ENCODE measurements around the gene B3GNT8.
"Not testable (repeated sequence)": the region's sequence is repeated elsewhere in the genome, so short reads cannot be mapped to it uniquely, and the experiment has no call there.

B3GNT8 gene

DNA sequence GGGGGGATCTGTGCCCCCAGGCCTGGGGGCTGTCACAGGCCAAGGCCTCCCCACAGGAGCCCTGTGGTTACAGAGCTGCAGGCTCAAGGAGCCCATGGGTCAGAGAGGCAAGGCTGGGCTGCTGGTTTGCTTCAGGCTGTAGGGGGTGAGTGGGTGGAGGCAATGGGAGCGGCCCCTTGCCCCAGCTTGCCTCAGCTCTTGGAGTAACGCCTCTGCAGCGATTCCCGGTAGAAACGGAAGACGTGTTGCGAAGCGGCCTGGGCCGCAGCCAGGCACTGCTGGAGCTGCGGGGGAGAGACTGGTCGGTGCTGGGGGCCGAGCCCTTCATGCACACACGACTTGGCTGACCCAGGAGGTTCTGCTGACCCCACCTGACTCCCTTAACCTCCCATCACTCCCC lies 40.7 kb downstream of the B3GNT8 start:
- DNase-seq (ENCODE audit: low read depth), result no peak
- TF ChIP-seq, protein P1, sequence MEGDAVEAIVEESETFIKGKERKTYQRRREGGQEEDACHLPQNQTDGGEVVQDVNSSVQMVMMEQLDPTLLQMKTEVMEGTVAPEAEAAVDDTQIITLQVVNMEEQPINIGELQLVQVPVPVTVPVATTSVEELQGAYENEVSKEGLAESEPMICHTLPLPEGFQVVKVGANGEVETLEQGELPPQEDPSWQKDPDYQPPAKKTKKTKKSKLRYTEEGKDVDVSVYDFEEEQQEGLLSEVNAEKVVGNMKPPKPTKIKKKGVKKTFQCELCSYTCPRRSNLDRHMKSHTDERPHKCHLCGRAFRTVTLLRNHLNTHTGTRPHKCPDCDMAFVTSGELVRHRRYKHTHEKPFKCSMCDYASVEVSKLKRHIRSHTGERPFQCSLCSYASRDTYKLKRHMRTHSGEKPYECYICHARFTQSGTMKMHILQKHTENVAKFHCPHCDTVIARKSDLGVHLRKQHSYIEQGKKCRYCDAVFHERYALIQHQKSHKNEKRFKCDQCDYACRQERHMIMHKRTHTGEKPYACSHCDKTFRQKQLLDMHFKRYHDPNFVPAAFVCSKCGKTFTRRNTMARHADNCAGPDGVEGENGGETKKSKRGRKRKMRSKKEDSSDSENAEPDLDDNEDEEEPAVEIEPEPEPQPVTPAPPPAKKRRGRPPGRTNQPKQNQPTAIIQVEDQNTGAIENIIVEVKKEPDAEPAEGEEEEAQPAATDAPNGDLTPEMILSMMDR (IDR thresholded peaks at IDR 0.05; ENCODE audit: low read depth, low read length, missing control alignments), result no peak
- H3K4me3 ChIP-seq (ENCODE audit: low read depth, low read length), result no peak overlapping the region

DNA sequence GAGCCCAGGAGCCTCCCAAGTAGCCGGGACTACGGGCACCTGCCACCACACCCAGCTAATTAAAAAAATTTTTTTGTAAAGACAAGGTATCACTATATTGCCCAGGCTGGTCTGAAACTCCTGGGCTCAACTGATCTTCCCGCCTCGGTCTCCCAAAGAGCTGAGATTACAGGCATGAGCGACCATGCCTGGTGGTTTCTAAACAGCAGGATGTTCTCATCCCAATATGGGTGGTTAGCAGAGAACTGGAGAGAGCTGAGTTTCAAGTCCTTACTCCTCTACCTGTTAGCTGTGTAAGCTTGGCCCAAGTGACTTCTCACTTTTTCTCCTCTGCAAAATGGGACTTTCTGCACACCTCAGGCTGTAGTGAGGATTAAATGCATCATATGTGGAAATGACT lies 42.8 kb downstream of the B3GNT8 start:
- DNase-seq (ENCODE audit: low read depth), result no peak
- TF ChIP-seq, protein P1 (IDR thresholded peaks at IDR 0.05; ENCODE audit: low read depth, low read length, missing control alignments), result no peak
- H3K4me3 ChIP-seq (ENCODE audit: low read depth, low read length), result no peak overlapping the region

DNA sequence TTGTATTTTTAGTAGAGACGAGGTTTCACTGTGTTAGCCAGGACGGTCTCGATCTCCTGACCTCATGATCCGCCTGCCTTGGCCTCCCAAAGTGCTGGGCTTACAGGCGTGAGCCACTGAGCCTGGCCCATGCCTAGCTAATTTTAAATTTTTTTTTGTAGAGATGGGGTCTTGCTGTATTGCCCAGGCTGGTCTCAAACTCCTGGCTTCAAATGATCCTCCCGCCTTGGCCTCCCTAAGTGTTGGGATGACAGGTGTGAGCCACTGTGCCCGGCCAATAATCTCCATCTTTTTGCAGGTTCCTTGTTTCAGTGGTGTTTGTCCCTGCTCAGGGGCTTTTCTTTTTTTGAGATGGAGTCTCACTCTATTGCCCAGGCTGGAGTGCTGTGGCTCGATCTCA lies 45.6 kb downstream of the B3GNT8 start:
- not testable (repeated sequence) for DNase-seq (ENCODE audit: low read depth); H3K4me3 ChIP-seq (ENCODE audit: low read depth, low read length)

DNA sequence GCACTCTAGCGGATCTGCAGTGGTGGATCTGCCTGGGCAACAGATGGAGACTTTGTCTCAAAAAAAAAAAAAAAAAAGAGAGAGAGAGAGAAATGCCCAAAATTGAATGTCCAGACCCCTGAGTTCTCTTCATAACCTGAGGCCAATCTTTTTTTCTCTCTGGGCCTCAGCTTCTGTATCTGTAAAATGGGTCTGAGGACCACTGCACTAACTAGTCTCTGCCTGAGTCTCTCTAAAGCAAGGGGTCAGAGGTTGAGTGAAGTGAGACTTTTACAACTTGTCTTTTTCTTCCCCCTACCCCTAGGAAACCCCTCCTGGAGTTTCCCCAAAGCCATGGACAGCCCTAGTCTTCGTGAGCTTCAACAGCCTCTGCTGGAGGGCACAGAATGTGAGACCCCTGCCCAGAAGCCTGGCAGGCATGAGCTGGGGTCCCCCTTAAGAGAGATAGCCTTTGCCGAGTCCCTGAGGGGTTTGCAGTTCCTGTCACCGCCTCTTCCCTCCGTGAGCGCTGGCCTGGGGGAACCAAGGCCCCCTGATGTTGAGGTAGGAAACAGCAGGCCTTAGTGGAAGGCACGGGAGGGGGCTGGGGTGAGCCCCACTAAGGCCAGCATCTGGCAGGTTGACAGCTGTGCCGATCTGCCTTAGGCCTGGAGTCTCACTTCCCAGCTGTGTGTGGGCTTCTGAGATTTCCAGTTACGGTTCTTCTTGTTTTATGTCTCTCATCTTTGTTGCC lies 49.0 kb downstream of the B3GNT8 start:
- TF ChIP-seq, protein P1 (IDR thresholded peaks at IDR 0.05; ENCODE audit: low read depth, low read length, missing control alignments), result peak; percentile 77
- H3K4me3 ChIP-seq (ENCODE audit: low read depth, low read length), result no peak overlapping the region
- no peak for DNase-seq (ENCODE audit: low read depth)

DNA sequence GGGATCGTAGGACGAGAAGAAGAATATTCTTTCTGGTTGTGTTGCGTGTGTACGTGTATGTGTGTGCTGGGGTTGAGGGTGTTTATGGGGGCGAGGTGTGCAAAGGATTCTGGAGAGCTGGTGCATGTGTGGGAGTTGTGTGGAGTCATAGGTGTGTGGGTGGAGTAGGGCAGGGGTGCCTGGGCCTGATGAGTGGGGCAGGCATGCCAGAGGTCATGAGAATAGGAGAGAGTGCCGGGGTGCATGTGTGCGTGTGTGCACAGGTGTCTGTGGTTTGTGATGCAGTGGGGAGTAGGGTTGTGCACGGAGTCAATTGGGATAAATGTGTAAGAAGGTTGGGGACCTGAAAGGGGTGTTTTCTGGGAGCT lies 50.2 kb downstream of the B3GNT8 start:
- H3K4me3 ChIP-seq (ENCODE audit: low read depth, low read length), result peak overlapping the region; percentile 56; the same call in 1 of the 2 replicates
- TF ChIP-seq, protein P1 (IDR thresholded peaks at IDR 0.05; ENCODE audit: low read depth, low read length, missing control alignments), result no peak
- no peak for DNase-seq (ENCODE audit: low read depth)

DNA sequence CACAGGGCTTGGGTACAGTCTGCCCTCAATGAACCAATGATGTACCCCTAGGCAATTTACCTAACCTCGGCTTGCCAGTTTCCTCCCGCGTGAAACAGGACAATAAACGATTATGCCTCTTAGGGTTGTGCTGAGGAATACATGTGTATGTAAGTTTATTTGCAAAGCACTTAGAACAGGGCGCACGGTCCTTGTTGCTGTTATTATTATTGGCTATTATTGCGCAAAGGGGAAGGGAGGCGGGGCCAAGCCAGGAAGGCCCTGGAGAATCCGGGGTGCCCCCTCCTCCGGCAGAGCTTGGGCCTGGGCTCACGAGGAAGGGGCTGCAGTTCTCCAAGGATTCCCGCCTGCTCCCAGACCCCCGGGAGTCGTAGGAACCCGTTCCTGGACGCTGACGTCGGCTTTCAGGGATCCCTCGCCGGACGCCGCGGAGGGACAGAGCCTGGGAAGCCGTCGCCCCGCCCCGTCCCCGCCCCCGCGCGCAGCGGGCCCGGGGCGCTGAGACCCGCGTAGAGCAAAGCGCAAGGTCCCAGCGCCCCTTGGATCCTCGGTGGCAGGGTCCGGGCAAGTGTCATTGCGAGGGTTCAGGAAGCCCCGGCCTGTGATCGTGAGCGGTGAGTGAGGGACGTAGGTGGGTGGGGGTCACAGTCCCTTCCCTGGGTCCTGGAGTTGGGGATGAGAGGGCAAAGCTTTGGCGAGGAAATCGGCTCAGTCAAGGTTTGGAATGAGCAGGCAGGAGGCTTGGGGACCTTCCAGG lies 50.8 kb downstream of the B3GNT8 start, which contains the start of gene TMEM91:
Gene TMEM91 (plus strand): TSS at position 293 of the 757 bp plus-strand sequence. CDS start 1,777 bp downstream, outside the sequence.
- TF ChIP-seq, protein P1 (IDR thresholded peaks at IDR 0.05; ENCODE audit: low read depth, low read length, missing control alignments), result no peak
- DNase-seq (ENCODE audit: low read depth), result no peak
- H3K4me3 ChIP-seq (ENCODE audit: low read depth, low read length), result peak within 1 kb of the TSS; percentile 56
